Psoas muscle (tissue), 8 donors: ENCODE data around the gene BMPR1A. TPM values are rescaled to one million over a fixed set of nuclear protein-coding genes. Genes with fewer than 3 reads are reported as not detected.

Experiments
- ATAC-seq, 4 donors: fragments of 200-7000 bp; cut with Tn5 transposase; one replicate each; pipeline ENCODE4 v1.9.1; 2020; ENCODE audit warnings: moderate library complexity in 3 of 4, mild to moderate bottlenecking in 2 of 4
- DNase-seq, 2 donors: peaks; one replicate each; pipeline ENCODE4 v3.0.0-alpha.2; 2020
- H3K27ac ChIP-seq: fragments of 200-600 bp; one replicate; pipeline ENCODE4 v1.8.0; 2022
- H3K27me3 ChIP-seq, 3 donors: fragments of 200-600 bp in 1 of 3; one replicate each; pipeline versions ENCODE4 v1.6.1 to v1.8.0; 2013 to 2022; ENCODE audit warnings: low read length in 2 of 3, mild to moderate bottlenecking in 2 of 3, moderate library complexity in 1 of 3; ENCODE audit not compliant: insufficient read depth in 3 of 3
- H3K36me3 ChIP-seq, 2 donors: fragments of 200-600 bp in 1 of 2; one replicate each; pipeline versions ENCODE4 v1.6.1 to v1.8.0; 2013 to 2022; ENCODE audit warnings: low read depth in 1 of 2, mild to moderate bottlenecking in 1 of 2, moderate library complexity in 1 of 2; ENCODE audit not compliant: insufficient read depth in 1 of 2
- H3K4me1 ChIP-seq: fragments of 200-600 bp; one replicate; pipeline ENCODE4 v1.8.0; 2022
- H3K4me3 ChIP-seq: fragments of 200-600 bp; one replicate; pipeline ENCODE4 v1.8.0; 2022; ENCODE audit warnings: mild to moderate bottlenecking
- H3K9me3 ChIP-seq: fragments of 200-600 bp; one replicate; pipeline ENCODE4 v1.8.0; 2022
- CTCF ChIP-seq: fragments of 200-600 bp; IDR thresholded peaks from one replicate; pipeline ENCODE4 v1.8.0; 2022; ENCODE audit warnings: antibody characterized with exemption
- WGBS, 3 donors: extraction: QIAGEN DNeasy Blood & Tissue Kit; methylation state at CpG; one replicate each; pipeline versions ENCODE4 v1.1.6 to v1.1.7; 2013; 5-methylcytosine and 5-hydroxymethylcytosine counted together
- intact Hi-C, 2 donors: fragments of 100-400 bp; cut with DNase I; formaldehyde crosslinking; loops; one replicate each; pipeline versions ENCODE4 v1.11.0 to v1.14.2; 2022
- polyA plus RNA-seq, 3 donors: library from polyadenylated mRNA; stranded (reverse); fragments of 200-250 nt; gene quantifications; one replicate each; pipeline ENCODE4 v1.2.3, GENCODE V29; 2013
- total RNA-seq, 4 donors: library from RNA; stranded (reverse); fragmentation: NEBNext Ultra II Directional in 2 of 4; extraction: Animal tissue kit (Norgen Biotek cat#: 25700) in 2 of 4; gene quantifications; one replicate each; pipeline versions ENCODE4 v1.2.1 to v1.2.4, GENCODE V29; 2021 to 2023
- donor health status: healthy with polysubstance abuse.
- donor health status: DM: no; HTN: no; CAD: no; lungs with moderate emphysema.
- donor health status: Bipolar disorder and iron deficiency.
- donor health status: healthy.
- donor health status: DM: yes; HTN: yes; CAD: no.
- donor health status: DM: no; HTN: no; CAD: no.
- donor health status: DM: no; HTN: no; CAD: no.
- donor health status: DM: yes; HTN: yes; CAD: no.

Gene BMPR1A
- total and polyA plus RNA-seq, 7 donors = 4.6 to 30.0 (median 22.7) TPM

- WGBS, 3 donors = 1 to 3% (median 2%) methylated on average over 43 to 47 of the region's 47 CpGs
- no peaks in the 10 kb centered on the region for H3K36me3 ChIP-seq
- peak overlapping the region; percentile 92 for H3K4me3 ChIP-seq
- intact Hi-C loops = loop anchor here in 1 of 2 donors (5.0 kb wide), 1 partner anchor 45 kb away; no protein-coding TSS in a partner anchor
- peak; percentile 25 for TF ChIP-seq CTCF
- H3K9me3 ChIP-seq = no peaks in the 10 kb centered on the region
- peaks cover 55% of the 10 kb centered on the region for H3K4me1 ChIP-seq
- DNase-seq (peak in 1 of 2 donors; percentile 71), ATAC-seq (no peak)
- H3K27me3 ChIP-seq = no peaks in the 10 kb centered on the region
- peak overlapping the region; percentile 100 for H3K27ac ChIP-seq
Measured at GRCh38 chr10:86757113-86757972, 924 bp downstream of the BMPR1A start.

- TF ChIP-seq CTCF = no peak
- H3K27me3 ChIP-seq = no peaks in the 10 kb centered on the region
- H3K9me3 ChIP-seq = no peaks in the 10 kb centered on the region
- peaks cover 50% of the 10 kb centered on the region for H3K4me1 ChIP-seq
- no peaks in the 10 kb centered on the region for H3K36me3 ChIP-seq
- no peak for DNase-seq
- no peak for ATAC-seq
- WGBS, 3 donors = 16 to 17% (median 17%) methylated on average over 9 of the region's 9 CpGs
- peak overlapping the region; percentile 100 for H3K27ac ChIP-seq
- H3K4me3 ChIP-seq = peak overlapping the region; percentile 92
- intact Hi-C loops = loop anchor here in 1 of 2 donors (5.0 kb wide), 1 partner anchor 46 kb away; no protein-coding TSS in a partner anchor
Measured at GRCh38 chr10:86758189-86759072, 2.0 kb downstream of the BMPR1A start.

- Histone ChIP-seq H3K27ac (peak overlapping the region; percentile 100), H3K9me3 (no peaks in the 10 kb centered on the region), H3K36me3 (no peaks in the 10 kb centered on the region), H3K27me3 (no peaks in the 10 kb centered on the region), H3K4me1 (peaks cover 45% of the 10 kb centered on the region), H3K4me3 (peak overlapping the region; percentile 92)
- no peak for DNase-seq
- TF ChIP-seq CTCF = no peak
- intact Hi-C loops = loop anchor here in 1 of 2 donors (5.0 kb wide), 1 partner anchor 47 kb away; no protein-coding TSS in a partner anchor
- no peak for ATAC-seq
- WGBS, 3 donors = 32 to 50% (median 36%) methylated on average over 3 of the region's 3 CpGs
Measured at GRCh38 chr10:86759073-86759672, 2.8 kb downstream of the BMPR1A start.

- DNase-seq (no peak), ATAC-seq (no peak)
- Histone ChIP-seq H3K4me1 (peaks cover 50% of the 10 kb centered on the region), H3K9me3 (no peaks in the 10 kb centered on the region), H3K36me3 (no peaks in the 10 kb centered on the region), H3K27ac (no peak overlapping the region), H3K4me3 (no peak overlapping the region), H3K27me3 (no peaks in the 10 kb centered on the region)
- intact Hi-C loops = no loop called here
- no peak for TF ChIP-seq CTCF
- 46 to 73% (median 49%) methylated on average over 5 of the region's 5 CpGs for WGBS, 3 donors
Measured at GRCh38 chr10:86763404-86763803, 7.0 kb downstream of the BMPR1A start.
